H1 (cell line): ENCODE data around the gene FHL1.

Source experiments
- CTCF ChIP-seq, 3 experiments: IDR thresholded peaks; 1 replicate in 2 of 3; 2 replicates in 1 of 3; pipeline versions ENCODE4 v1.5.1 to v1.6.1; 2011; ENCODE audit warnings: low read length in 3 of 3, mild to moderate bottlenecking in 3 of 3, inconsistent platforms in 2 of 3, low read depth in 1 of 3, moderate library complexity in 1 of 3; ENCODE audit not compliant: insufficient read depth in 1 of 3; ENCODE audit errors: control extremely low read depth in 1 of 3
- GABPA ChIP-seq: IDR thresholded peaks from 2 replicates; pipeline ENCODE4 v1.6.1; 2011; ENCODE audit warnings: mild to moderate bottlenecking, low read length, moderate library complexity, borderline replicate concordance; ENCODE audit not compliant: insufficient read depth
- HDAC2 ChIP-seq, 2 experiments: fragments of 300-600 bp in 1 of 2; sonication (generic) in 1 of 2; IDR thresholded peaks; 2 replicates each; pipeline ENCODE4 v1.6.1; 2011 to 2012; ENCODE audit warnings: low read depth in 2 of 2, low read length in 2 of 2, mild to moderate bottlenecking in 2 of 2, moderate library complexity in 2 of 2, borderline replicate concordance in 1 of 2, inconsistent platforms in 1 of 2
- HDAC6 ChIP-seq: IDR thresholded peaks from one replicate; pipeline ENCODE4 v1.7.1; 2012; ENCODE audit warnings: low read depth, mild to moderate bottlenecking, inconsistent platforms, low read length, moderate library complexity
- JUND ChIP-seq: IDR thresholded peaks from 2 replicates; pipeline ENCODE4 v1.6.1; 2011; ENCODE audit warnings: mild to moderate bottlenecking, improper control_type of control experiment, low read length
- NRF1 ChIP-seq: IDR thresholded peaks from 2 replicates; pipeline ENCODE4 v1.6.1; 2011; ENCODE audit warnings: mild to moderate bottlenecking, low read depth, low read length, improper control_type of control experiment
- POLR2A ChIP-seq, 2 experiments: IDR thresholded peaks; 1 replicate in 1 of 2; 2 replicates in 1 of 2; pipeline ENCODE4 v1.6.1; 2011; ENCODE audit warnings: low read depth in 2 of 2, low read length in 2 of 2, mild to moderate bottlenecking in 2 of 2; ENCODE audit errors: control extremely low read depth in 1 of 2
- POLR2AphosphoS5 ChIP-seq: IDR thresholded peaks from 2 replicates; pipeline ENCODE4 v1.6.1; 2011; ENCODE audit warnings: low read depth, low read length
- SIN3A ChIP-seq, 2 experiments: IDR thresholded peaks in 1 of 2; conservative IDR thresholded peaks in 1 of 2; 2 replicates each; pipeline ENCODE4 v1.6.1; 2011 to 2012; ENCODE audit warnings: low read length in 2 of 2, improper control_type of control experiment in 1 of 2, low read depth in 1 of 2, mild to moderate bottlenecking in 1 of 2
- TAF1 ChIP-seq: IDR thresholded peaks from 2 replicates; pipeline ENCODE4 v1.6.1; 2011; ENCODE audit warnings: mild to moderate bottlenecking, low read depth, low read length
- TBP ChIP-seq: IDR thresholded peaks from 2 replicates; pipeline ENCODE4 v1.6.1; 2011; ENCODE audit warnings: low read depth, low read length, improper control_type of control experiment
- TEAD4 ChIP-seq: IDR thresholded peaks from 2 replicates; pipeline ENCODE4 v1.6.1; 2012; ENCODE audit warnings: low read depth, low read length, inconsistent platforms, mixed read lengths
- ZNF274 ChIP-seq: IDR thresholded peaks from 2 replicates; pipeline ENCODE4 v1.7.0; 2012; ENCODE audit warnings: low read length, borderline replicate concordance; ENCODE audit errors: extremely low read depth

DNA sequence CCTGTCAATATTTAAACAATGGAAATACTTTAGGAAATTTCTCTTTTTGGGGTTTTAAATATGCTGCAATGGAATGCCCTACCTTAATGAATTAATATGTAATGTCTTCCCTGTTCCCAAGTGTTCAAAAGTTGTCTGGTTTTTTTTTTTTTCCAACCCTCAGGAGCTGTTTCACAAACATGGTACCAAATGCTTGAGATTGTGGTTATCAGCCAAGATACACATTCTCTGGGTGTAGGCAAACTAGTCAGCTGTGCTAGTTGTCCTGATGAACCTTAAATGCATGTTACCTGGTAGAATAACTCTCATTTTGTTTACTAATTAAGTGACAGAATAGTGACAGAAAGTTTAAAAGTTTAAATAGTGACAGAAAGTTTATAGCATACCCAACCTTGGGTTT, 50.7 kb downstream of the FHL1 start:
- TF ChIP-seq POLR2AphosphoS5 (no peak), TAF1 (no peak), CTCF (IDR thresholded peaks at IDR 0.05; ENCODE audit: control extremely low read depth in 1 of 3, insufficient read depth in 1 of 3, low read depth in 1 of 3, low read length in 3 of 3) (no peak), SIN3A (conservative IDR thresholded peaks at IDR 0.05 in 1 of 2, IDR thresholded peaks at IDR 0.05 in 1 of 2; ENCODE audit: low read depth in 1 of 2, low read length in 2 of 2) (no peak), HDAC2 (IDR thresholded peaks at IDR 0.05; ENCODE audit: borderline replicate concordance in 1 of 2, low read depth in 2 of 2, low read length in 2 of 2) (no peak), TEAD4 (no peak), HDAC6 (no peak), ZNF274 (no peak), POLR2A (IDR thresholded peaks at IDR 0.05; ENCODE audit: control extremely low read depth in 1 of 2, low read depth in 2 of 2, low read length in 2 of 2) (no peak), NRF1 (no peak), TBP (no peak), GABPA (no peak), JUND (no peak)
